Thyroid gland (tissue), 4 donors: ENCODE results near the gene B3GNT5. TPM values are rescaled to one million over a fixed set of nuclear protein-coding genes. Genes with fewer than 3 reads are reported as not detected.

Experiments
- DNase-seq, 2 donors: peaks; one replicate each; pipeline ENCODE4 v3.0.0-alpha.2; 2019
- H3K27ac ChIP-seq, 3 donors: fragments of 200-600 bp; sonication (generic); 1 replicate in 2 of 3; 2 replicates in 1 of 3; pipeline ENCODE4 v1.5.1; 2016 to 2019; ENCODE audit warnings: mild to moderate bottlenecking in 1 of 3, moderate library complexity in 1 of 3
- H3K27me3 ChIP-seq: fragments of 200-600 bp; sonication (generic); one replicate; pipeline ENCODE4 v1.5.1; 2019
- H3K36me3 ChIP-seq, 2 donors: fragments of 200-600 bp; sonication (generic); one replicate each; pipeline ENCODE4 v1.5.1; 2016 to 2019
- H3K4me1 ChIP-seq, 2 donors: fragments of 200-600 bp; sonication (generic); one replicate each; pipeline ENCODE4 v1.5.1; 2017 to 2019
- H3K4me3 ChIP-seq, 3 donors: fragments of 200-600 bp; sonication (generic); replicated peaks in 1 of 3; 1 replicate in 2 of 3; 2 replicates in 1 of 3; pipeline ENCODE4 v1.5.1; 2016; ENCODE audit warnings: mild to moderate bottlenecking in 1 of 3
- H3K9me3 ChIP-seq: fragments of 200-600 bp; sonication (generic); one replicate; pipeline ENCODE4 v1.5.1; 2017
- CTCF ChIP-seq, 6 experiments: fragments of 200-600 bp in 3 of 6; fragments of 450-650 bp in 3 of 6; sonication (generic) in 3 of 6; IDR thresholded peaks; one replicate each; pipeline ENCODE4 v1.5.1; 2016 to 2019; ENCODE audit warnings: antibody characterized with exemption in 6 of 6, mild to moderate bottlenecking in 2 of 6, inconsistent platforms in 1 of 6, moderate library complexity in 1 of 6
- POLR2A ChIP-seq, 2 donors: fragments of 450-650 bp; IDR thresholded peaks; one replicate each; pipeline ENCODE4 v1.6.1; 2017; ENCODE audit warnings: antibody characterized with exemption in 2 of 2, mild to moderate bottlenecking in 2 of 2, moderate library complexity in 1 of 2
- WGBS, 2 donors: methylation state at CpG; one replicate each; pipeline ENCODE4 v1.1.5; 2017; 5-methylcytosine and 5-hydroxymethylcytosine counted together
- intact Hi-C: fragments of 100-400 bp; cut with DNase I; formaldehyde crosslinking; loops from one replicate; pipeline ENCODE4 v1.15.1; 2023
- total RNA-seq, 4 donors: library from RNA; depleted of rRNA; stranded (reverse); fragments of >200 nt; gene quantifications; one replicate each; pipeline ENCODE4 v1.2.3, GENCODE V29; 2016

The B3GNT5 gene
- total RNA-seq, 4 donors from 2014 or later = 5.2 to 10.6 (median 7.1) TPM

- peak; percentile 77 to 82 for DNase-seq
- H3K27me3 ChIP-seq = no peaks in the 10 kb centered on the region
- peak overlapping the region; percentile 83 to 92 (median 90) for H3K27ac ChIP-seq
- TF ChIP-seq CTCF (IDR thresholded peaks at IDR 0.05) (peak in 3 of 6 experiments; percentile 9 to 30 (median 30)), POLR2A (IDR thresholded peaks at IDR 0.05) (peak in 1 of 2 donors; percentile 45)
- WGBS, 2 donors = 0 to 1% methylated on average over 9 to 30 of the region's 111 CpGs
- intact Hi-C loops = no loop called here
- peaks cover 2 to 9% of the 10 kb centered on the region in 2 donors for H3K4me1 ChIP-seq
- H3K36me3 ChIP-seq = no peaks in the 10 kb centered on the region
- no peaks in the 10 kb centered on the region for H3K9me3 ChIP-seq
- peak overlapping the region; percentile 72 to 92 (median 86) for H3K4me3 ChIP-seq
These were observed 754 bp downstream of the B3GNT5 start for GRCh38 chr3:183253528-183254486.

GRCh38 chr3:183254487-183255347 lies 1.7 kb downstream of the B3GNT5 start:
- H3K27ac ChIP-seq = peak overlapping the region; percentile 83 to 92 (median 90)
- no peaks in the 10 kb centered on the region for H3K27me3 ChIP-seq
- peak overlapping the region; percentile 72 to 92 (median 86) for H3K4me3 ChIP-seq
- no peak for DNase-seq
- H3K36me3 ChIP-seq = no peaks in the 10 kb centered on the region
- whole genome bisulfite sequencing, 2 donors = 34 to 36% methylated on average over 17 to 21 of the region's 49 CpGs
- H3K4me1 ChIP-seq = peaks cover 11 to 19% of the 10 kb centered on the region in 2 donors
- TF ChIP-seq CTCF (IDR thresholded peaks at IDR 0.05) = no peak
- no peak for TF ChIP-seq POLR2A (IDR thresholded peaks at IDR 0.05)
- intact Hi-C loops = no loop called here
- no peaks in the 10 kb centered on the region for H3K9me3 ChIP-seq

- intact Hi-C loops = no loop called here
- Histone ChIP-seq H3K4me1 (peaks cover 17 to 25% of the 10 kb centered on the region in 2 donors), H3K36me3 (no peaks in the 10 kb centered on the region), H3K4me3 (no peak overlapping the region), H3K9me3 (no peaks in the 10 kb centered on the region), H3K27ac (peak overlapping the region in 2 of 3 donors; percentile 9 to 83), H3K27me3 (no peaks in the 10 kb centered on the region)
- WGBS, 2 donors = 85 to 92% methylated on average over 4 of the region's 4 CpGs
- TF ChIP-seq CTCF (IDR thresholded peaks at IDR 0.05) (no peak), POLR2A (IDR thresholded peaks at IDR 0.05) (no peak)
- peak; percentile 35 to 44 for DNase-seq
These were observed 2.3 kb downstream of the B3GNT5 start for GRCh38 chr3:183255348-183255730.

GRCh38 chr3:183259087-183259486 lies 6.0 kb downstream of the B3GNT5 start:
- 58 to 63% methylated on average over 3 of the region's 3 CpGs for WGBS, 2 donors
- H3K4me3 ChIP-seq = no peak overlapping the region
- no peaks in the 10 kb centered on the region for H3K36me3 ChIP-seq
- H3K9me3 ChIP-seq = no peaks in the 10 kb centered on the region
- no peak for TF ChIP-seq POLR2A (IDR thresholded peaks at IDR 0.05)
- no peak for TF ChIP-seq CTCF (IDR thresholded peaks at IDR 0.05)
- peak overlapping the region in 2 of 3 donors; percentile 62 to 64 for H3K27ac ChIP-seq
- no peaks in the 10 kb centered on the region for H3K27me3 ChIP-seq
- intact Hi-C loops = no loop called here
- peaks cover 31 to 46% of the 10 kb centered on the region in 2 donors for H3K4me1 ChIP-seq
- DNase-seq = peak; percentile 64 to 65
